ENCODE measurements around the gene RALGPS2.
A peak's percentile ranks its signal among the peaks of the same experiment; 100 is the strongest.

RALGPS2 gene

DNA sequence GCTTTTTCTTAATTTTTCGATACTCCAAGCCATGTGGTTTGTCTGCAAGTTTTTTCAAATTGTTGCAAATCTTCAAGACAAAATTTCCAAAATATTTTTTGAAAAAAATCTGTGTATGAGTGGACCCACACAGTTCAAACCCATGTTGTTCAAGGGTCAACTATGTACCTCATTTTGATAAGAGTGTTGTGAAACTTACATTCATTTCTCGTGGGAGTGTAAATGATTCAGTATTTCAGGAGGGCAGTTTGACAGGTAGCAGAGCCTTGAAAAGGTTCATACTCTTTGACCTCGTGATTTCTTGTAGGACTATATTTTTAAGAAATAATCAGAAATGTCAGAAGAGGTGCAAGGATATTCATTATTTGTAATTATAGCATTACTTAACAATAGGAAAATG is 77.8 kb downstream of the RALGPS2 start:
- in situ Hi-C loops (cut with HindIII; ENCODE audit: low sequenced_read_pairs) = no loop called here
- no peak for DNase-seq (ENCODE audit: low read depth)
- TF ChIP-seq, protein P1, sequence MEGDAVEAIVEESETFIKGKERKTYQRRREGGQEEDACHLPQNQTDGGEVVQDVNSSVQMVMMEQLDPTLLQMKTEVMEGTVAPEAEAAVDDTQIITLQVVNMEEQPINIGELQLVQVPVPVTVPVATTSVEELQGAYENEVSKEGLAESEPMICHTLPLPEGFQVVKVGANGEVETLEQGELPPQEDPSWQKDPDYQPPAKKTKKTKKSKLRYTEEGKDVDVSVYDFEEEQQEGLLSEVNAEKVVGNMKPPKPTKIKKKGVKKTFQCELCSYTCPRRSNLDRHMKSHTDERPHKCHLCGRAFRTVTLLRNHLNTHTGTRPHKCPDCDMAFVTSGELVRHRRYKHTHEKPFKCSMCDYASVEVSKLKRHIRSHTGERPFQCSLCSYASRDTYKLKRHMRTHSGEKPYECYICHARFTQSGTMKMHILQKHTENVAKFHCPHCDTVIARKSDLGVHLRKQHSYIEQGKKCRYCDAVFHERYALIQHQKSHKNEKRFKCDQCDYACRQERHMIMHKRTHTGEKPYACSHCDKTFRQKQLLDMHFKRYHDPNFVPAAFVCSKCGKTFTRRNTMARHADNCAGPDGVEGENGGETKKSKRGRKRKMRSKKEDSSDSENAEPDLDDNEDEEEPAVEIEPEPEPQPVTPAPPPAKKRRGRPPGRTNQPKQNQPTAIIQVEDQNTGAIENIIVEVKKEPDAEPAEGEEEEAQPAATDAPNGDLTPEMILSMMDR (IDR thresholded peaks at IDR 0.05; ENCODE audit: low read depth, low read length, missing control alignments) = no peak
- no peak overlapping the region for H3K4me3 ChIP-seq (ENCODE audit: low read depth, low read length)

DNA sequence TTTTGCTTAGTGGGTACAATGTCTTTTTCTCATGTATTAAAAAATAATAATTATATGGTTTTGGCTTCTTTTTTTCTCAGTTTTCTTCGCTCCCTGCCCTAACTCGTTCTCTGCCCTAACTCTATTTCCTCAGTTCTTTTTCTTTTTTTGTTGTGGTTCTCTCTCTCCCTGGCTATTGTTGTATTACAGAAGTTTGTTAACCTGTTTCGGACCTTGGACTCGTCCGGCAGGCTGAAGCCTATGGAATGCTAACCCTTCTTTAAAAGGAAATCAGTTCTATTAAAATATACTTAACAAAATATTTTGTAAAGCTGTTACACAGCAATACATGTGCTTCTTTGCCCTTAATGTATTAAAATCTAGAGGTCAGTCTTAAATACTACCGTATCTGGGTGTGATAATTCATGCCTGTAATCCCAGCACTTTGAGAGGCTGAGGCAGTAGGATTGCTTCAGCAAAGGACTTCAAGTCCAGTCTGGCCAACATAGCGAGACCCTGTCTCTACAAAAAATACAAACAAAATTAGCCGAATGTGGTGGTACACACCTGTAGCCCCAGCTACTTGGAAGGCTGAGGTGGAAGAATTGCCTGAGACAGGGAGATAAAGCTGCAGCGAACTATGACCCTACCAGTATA is 81.7 kb downstream of the RALGPS2 start:
- in situ Hi-C loops (cut with HindIII; ENCODE audit: low sequenced_read_pairs) = no loop called here
- no peak for DNase-seq (ENCODE audit: low read depth)
- no peak overlapping the region for H3K4me3 ChIP-seq (ENCODE audit: low read depth, low read length)
- TF ChIP-seq, protein P1 (IDR thresholded peaks at IDR 0.05; ENCODE audit: low read depth, low read length, missing control alignments) = no peak

DNA sequence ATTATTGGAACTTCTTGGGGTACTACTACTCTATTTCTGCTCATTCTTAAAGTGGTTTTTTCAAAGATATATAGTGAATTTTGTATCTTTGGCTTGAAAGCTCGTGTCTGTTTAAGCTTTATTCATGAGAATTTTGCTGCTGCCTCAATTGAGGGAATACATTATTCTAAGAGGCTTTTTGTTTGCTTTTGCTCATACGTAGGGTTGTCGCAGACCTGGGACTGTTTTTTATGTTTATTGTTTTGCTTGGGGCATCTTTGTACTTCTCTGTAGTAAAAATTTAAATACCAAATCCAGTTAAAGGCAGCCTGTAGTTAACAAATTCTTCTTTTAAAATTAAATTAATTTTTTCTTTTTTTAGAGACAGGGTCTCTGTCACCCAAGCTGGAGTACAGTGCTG is 83.5 kb downstream of the RALGPS2 start:
- in situ Hi-C loops (cut with HindIII; ENCODE audit: low sequenced_read_pairs) = no loop called here
- TF ChIP-seq, protein P1 (IDR thresholded peaks at IDR 0.05; ENCODE audit: low read depth, low read length, missing control alignments) = no peak
- no peak overlapping the region for H3K4me3 ChIP-seq (ENCODE audit: low read depth, low read length)
- no peak for DNase-seq (ENCODE audit: low read depth)

DNA sequence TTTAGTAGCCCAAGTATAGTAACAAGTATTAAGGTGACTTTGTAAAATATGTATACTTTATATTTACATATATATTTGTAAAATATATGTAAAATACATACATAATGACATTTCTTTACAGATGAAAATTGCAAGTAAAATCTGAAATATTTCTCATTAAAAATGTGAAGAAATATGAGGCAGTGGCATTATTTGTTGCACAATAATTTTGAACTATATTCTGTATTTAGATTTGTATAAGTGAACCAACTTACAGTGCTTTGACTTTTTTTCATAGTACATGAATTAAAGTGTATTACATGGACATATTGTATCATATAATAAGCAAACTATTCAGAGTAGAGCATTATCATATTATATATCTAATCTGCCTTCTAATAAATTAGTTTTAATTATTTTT is 85.5 kb downstream of the RALGPS2 start:
- in situ Hi-C loops (cut with HindIII; ENCODE audit: low sequenced_read_pairs) = no loop called here
- TF ChIP-seq, protein P1 (IDR thresholded peaks at IDR 0.05; ENCODE audit: low read depth, low read length, missing control alignments) = no peak
- no peak for DNase-seq (ENCODE audit: low read depth)
- no peak overlapping the region for H3K4me3 ChIP-seq (ENCODE audit: low read depth, low read length)

DNA sequence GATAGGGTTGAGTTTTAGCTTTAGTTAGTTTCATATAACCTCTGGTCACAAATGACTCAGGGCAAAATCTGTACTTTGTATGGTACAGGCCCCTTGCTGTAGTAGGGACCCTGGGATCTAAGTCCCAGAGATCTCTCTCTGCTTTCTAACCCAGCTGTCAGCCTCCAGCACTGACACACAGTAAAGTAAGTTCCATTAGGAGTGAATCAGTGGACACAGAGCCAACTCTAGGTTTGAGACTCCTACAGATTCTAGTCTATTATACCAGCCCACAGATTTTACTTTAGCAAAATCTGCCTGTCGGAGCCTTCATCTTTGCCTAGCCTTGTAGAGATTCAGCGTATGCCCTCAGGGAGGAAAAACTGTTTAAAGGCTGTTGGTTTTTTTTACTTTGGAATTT is 93.4 kb downstream of the RALGPS2 start:
- no peak overlapping the region for H3K4me3 ChIP-seq (ENCODE audit: low read depth, low read length)
- in situ Hi-C loops (cut with HindIII; ENCODE audit: low sequenced_read_pairs) = no loop called here
- DNase-seq (ENCODE audit: low read depth) = peak; percentile 11
- TF ChIP-seq, protein P1 (IDR thresholded peaks at IDR 0.05; ENCODE audit: low read depth, low read length, missing control alignments) = no peak

DNA sequence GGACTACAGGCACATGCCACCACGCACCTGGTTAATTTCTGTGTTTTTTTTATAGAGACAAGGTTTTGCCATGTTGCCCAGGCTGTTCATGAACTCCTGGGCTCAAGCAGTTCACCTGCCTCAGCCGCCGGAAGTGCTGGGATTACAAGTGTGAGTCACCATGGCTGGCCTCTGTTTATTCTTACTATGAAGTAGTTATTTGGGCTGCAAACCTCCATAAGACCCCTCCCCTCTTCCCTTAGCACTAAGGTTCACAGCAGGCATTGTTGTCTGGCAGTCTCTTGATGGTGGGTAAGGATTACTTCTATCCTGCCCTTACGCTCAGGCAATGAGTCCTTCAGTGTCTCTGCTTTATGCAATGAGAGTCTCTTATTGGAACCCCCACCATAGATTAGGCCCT is 94.1 kb downstream of the RALGPS2 start:
- TF ChIP-seq, protein P1 (IDR thresholded peaks at IDR 0.05; ENCODE audit: low read depth, low read length, missing control alignments) = no peak
- DNase-seq (ENCODE audit: low read depth) = no peak
- H3K4me3 ChIP-seq (ENCODE audit: low read depth, low read length) = no peak overlapping the region
- in situ Hi-C loops (cut with HindIII; ENCODE audit: low sequenced_read_pairs) = no loop called here

Measured in astrocyte of the cerebellum (primary cell).